ENCODE results near the gene ZBTB25. TPM values are rescaled to one million over a fixed set of nuclear protein-coding genes. Genes with fewer than 3 reads are reported as not detected.

Gene ZBTB25
- total RNA-seq, 1 experiment from 2014 or later: 19.0 TPM

GRCh38 chr14:64513271-64513670 lies 9.6 kb upstream of the ZBTB25 start:
- DNase-seq (ENCODE audit: low read depth, low spot score) (no peak), ATAC-seq (no peak)
- Histone ChIP-seq H3K9me2 (ENCODE audit: insufficient read depth) (no peaks in the 10 kb centered on the region), H3K9ac (ENCODE audit: low read length) (no peak overlapping the region), H3K79me2 (ENCODE audit: insufficient read depth, low read length) (peaks cover 90% of the 10 kb centered on the region), H3K4me1 (ENCODE audit: control insufficient read depth in 1 of 2, insufficient read depth in 2 of 2, low read length in 2 of 2) (peaks cover 15 to 24% of the 10 kb centered on the region in 2 experiments; a peak in 3 of 4 replicates), H3K27me3 (ENCODE audit: insufficient read depth, low read length) (no peaks in the 10 kb centered on the region), H3K4me3 (replicated peaks in 1 of 2; ENCODE audit: low read depth in 1 of 2, low read length in 2 of 2) (no peak overlapping the region), H3K9me3 (ENCODE audit: control insufficient read depth in 1 of 2, insufficient read depth in 1 of 2, low read depth in 1 of 2, low read length in 2 of 2) (no peaks in the 10 kb centered on the region), H3K36me3 (ENCODE audit: control insufficient read depth in 1 of 2, insufficient read depth in 2 of 2, low read length in 2 of 2) (no peaks in the 10 kb centered on the region), H4K20me1 (ENCODE audit: insufficient read depth) (0 out of 2 replicates have a peak, but pooled peaks cover 3% of the 10 kb centered on the region), H2AFZ (ENCODE audit: low read depth, low read length, poor library complexity, severe bottlenecking) (no peak overlapping the region), H3K27ac (ENCODE audit: low read depth, low read length) (no peak overlapping the region), H3K4me2 (ENCODE audit: low read length) (no peak overlapping the region)
- no TSS peak for BruUV-seq (replicated peaks)
- intact Hi-C loops (cut with micrococcal nuclease): loop anchor here (10.0 kb wide), 1 partner anchor 122 kb away; no protein-coding TSS in a partner anchor
- TF ChIP-seq SIN3A (IDR thresholded peaks at IDR 0.05; ENCODE audit: low read depth): no peak
- TF ChIP-seq MAX (IDR thresholded peaks at IDR 0.05): no peak
- TF ChIP-seq CTCF (IDR thresholded peaks at IDR 0.05 in 2 of 3, conservative IDR thresholded peaks at IDR 0.05 in 1 of 3; ENCODE audit: borderline replicate concordance in 1 of 3, insufficient read depth in 1 of 3, low read depth in 2 of 3, low read length in 2 of 3): no peak
- no peak for TF ChIP-seq FOSL1 (IDR thresholded peaks at IDR 0.05; ENCODE audit: low read depth)
- TF ChIP-seq CBX3 (IDR thresholded peaks at IDR 0.05; ENCODE audit: low read depth): no peak
- RAD21 ChIA-PET (ENCODE audit: low non-redundant PET in 1 of 2, low total read pairs in 2 of 2, uncharacterized antibody in 2 of 2, unreplicated experiment in 2 of 2): no interaction called here
- POLR2A ChIA-PET: no interaction called here
- CTCF ChIA-PET: no interaction called here

Data from HCT116 (cell line).